Astrocyte of the cerebellum (primary cell): ENCODE results near the gene RSBN1L.

Source experiments
- DNase-seq: peaks from one replicate; pipeline ENCODE4 v3.0.0-alpha.2; 2011; ENCODE audit warnings: low read depth
- H3K4me3 ChIP-seq: 2 replicates; pipeline ENCODE4 v1.5.1; 2011; ENCODE audit warnings: mild to moderate bottlenecking, low read depth, low read length, moderate library complexity
- in situ Hi-C: cut with HindIII; loops from 2 replicates; pipeline ENCODE4 v1.10.0; 2017; ENCODE audit warnings: low sequenced_read_pairs
- TF ChIP-seq, protein P1 (sequence below): IDR thresholded peaks from 2 replicates; pipeline ENCODE4 v1.5.1; 2012; ENCODE audit warnings: low read length, low read depth, moderate library complexity, mild to moderate bottlenecking; ENCODE audit errors: missing control alignments

Gene RSBN1L

DNA sequence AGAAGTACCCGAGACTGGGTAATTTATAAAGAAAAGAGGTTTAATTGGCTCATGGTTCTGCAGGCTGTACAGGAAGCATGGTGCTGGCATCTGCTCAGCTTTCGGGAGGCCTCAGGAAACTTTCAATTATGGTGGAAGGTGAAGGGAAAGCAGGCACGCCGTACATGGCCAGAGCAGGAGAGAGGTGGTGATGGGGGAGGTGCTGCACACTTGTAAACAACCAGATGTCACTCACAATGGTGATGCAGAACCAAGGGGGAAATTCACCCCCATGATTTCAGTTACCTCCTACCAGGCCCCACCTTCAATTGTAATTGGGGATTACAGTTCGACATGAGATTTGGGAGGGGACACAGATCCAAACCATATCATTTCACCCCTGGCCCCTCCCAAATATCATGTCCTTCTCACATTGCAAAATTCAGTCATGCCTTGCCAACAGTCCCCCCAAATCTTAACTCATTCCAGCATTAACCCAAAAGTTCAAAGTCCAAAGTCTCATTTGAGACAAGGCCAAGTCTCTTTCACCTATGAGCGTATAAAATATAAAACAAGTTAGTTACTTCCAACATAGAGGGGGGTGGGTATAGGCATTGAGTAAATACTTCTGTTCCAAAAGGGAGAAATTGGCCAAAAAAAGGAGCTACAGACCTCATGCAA lies 50.0 kb downstream of the RSBN1L start:
- H3K4me3 ChIP-seq, result no peak overlapping the region
- TF ChIP-seq, protein P1, sequence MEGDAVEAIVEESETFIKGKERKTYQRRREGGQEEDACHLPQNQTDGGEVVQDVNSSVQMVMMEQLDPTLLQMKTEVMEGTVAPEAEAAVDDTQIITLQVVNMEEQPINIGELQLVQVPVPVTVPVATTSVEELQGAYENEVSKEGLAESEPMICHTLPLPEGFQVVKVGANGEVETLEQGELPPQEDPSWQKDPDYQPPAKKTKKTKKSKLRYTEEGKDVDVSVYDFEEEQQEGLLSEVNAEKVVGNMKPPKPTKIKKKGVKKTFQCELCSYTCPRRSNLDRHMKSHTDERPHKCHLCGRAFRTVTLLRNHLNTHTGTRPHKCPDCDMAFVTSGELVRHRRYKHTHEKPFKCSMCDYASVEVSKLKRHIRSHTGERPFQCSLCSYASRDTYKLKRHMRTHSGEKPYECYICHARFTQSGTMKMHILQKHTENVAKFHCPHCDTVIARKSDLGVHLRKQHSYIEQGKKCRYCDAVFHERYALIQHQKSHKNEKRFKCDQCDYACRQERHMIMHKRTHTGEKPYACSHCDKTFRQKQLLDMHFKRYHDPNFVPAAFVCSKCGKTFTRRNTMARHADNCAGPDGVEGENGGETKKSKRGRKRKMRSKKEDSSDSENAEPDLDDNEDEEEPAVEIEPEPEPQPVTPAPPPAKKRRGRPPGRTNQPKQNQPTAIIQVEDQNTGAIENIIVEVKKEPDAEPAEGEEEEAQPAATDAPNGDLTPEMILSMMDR, result no peak
- DNase-seq, result no peak
- in situ Hi-C loops, result no loop called here

DNA sequence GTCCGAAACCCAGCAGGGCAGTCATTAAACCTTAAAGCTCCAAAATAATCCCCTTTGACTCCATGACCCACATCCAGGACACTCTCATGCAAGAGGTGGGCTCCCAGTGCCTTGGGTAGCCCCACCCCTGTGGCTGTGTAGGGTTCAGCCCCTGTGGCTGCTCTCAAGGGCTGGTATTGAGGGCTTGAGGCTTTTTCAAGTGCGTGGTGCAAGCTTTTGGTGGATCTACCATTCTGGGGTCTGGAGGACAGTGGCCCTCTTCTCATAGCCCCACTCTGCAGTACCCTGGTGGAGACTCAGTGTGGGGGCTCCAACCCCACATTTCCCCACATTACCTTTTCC lies 50.5 kb downstream of the RSBN1L start:
- in situ Hi-C loops, result no loop called here
- TF ChIP-seq, protein P1, result no peak

DNA sequence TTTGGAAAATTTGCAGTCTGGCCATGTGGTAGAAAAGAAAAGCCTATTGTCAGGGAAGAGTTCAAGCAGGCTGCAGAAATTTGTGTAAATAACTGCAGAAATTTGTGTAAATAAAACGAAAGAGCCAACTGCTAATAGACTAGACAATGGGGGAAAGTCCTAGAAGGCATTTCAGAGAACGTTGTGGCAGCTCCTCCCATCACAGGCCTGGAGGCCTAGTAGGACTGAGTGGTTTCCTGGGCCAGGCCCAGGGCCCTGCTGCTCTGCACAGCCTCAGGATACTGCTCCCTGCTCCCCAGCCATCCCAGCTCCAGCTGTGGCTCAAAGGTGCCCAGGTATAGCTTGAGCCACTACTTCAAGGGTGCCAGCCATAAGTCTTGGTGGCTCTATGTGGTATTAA lies 50.9 kb downstream of the RSBN1L start:
- DNase-seq, result no peak
- TF ChIP-seq, protein P1, result no peak
- H3K4me3 ChIP-seq, result no peak overlapping the region
- in situ Hi-C loops, result no loop called here

More for the DNA sequence above, 50.5 kb downstream of the RSBN1L start:
- no peak for DNase-seq
- no peak overlapping the region for H3K4me3 ChIP-seq

DNA sequence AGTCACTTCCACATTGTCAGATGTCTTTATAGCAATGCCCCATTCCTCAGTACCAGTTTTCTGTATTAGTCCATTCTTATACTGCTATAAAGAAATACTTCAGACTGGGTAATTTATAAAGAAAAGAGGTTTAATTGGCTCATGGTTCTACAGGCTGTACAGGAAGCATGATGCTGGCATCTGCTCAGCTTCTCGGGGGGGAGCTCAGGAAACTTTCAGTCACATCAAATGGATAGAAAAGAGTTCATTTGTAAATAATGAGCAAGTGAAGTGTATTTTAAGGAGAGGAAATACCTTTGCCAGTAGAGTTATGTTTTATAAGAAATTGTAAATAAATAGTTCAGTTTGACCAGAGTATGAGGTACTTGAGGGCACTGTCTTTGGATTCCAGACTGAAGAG lies 51.5 kb downstream of the RSBN1L start:
- in situ Hi-C loops, result no loop called here

DNA sequence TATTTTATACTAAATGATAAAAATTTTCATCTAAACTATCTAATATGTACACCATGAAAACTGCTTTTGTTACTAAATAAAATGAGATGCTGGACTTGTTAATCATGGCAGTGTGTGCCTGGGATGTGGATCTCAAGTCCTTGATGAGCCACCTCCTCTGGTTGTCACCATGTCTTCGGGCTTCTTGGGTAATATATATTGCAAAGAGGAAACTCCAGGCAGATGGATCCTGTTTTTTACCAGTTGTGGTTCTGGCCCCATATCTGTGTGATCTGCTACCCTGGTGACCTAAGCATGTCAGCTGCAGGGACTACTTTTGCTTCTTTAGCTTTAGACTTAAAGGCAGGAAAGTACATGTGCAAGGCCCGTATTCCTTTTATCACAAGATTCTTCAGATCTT lies 55.8 kb downstream of the RSBN1L start:
- in situ Hi-C loops, result no loop called here

More for the DNA sequence above, 51.5 kb downstream of the RSBN1L start:
- TF ChIP-seq, protein P1, result no peak
- no peak overlapping the region for H3K4me3 ChIP-seq
- no peak for DNase-seq

DNA sequence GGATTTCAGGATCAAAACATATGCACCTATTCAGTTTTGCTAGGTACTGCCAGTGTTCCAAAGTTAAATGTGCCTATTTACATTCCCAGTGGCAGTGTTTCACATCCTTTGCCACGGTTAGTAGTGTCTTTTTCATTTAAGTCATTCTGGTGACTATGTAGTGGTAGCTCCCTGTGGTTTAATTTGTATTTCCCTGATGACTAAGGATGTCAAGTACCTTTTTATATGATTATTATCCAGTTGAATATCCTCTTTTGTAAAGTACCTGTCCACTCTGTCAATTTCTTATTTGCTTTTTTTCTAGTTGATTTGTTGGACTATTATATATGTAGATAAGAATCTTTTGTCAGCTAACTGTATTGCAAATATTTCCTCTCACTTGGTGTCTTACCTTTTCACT lies 56.9 kb downstream of the RSBN1L start:
- no peak overlapping the region for H3K4me3 ChIP-seq
- in situ Hi-C loops, result no loop called here
- DNase-seq, result no peak
- TF ChIP-seq, protein P1, result no peak

More for the DNA sequence above, 55.8 kb downstream of the RSBN1L start:
- no peak overlapping the region for H3K4me3 ChIP-seq
- DNase-seq, result no peak
- TF ChIP-seq, protein P1, result no peak
